AG08396 (cell line): ENCODE data around the gene INSL3.

Source experiments
- DNase-seq: peaks from one replicate; pipeline ENCODE4 v3.0.0; 2012; ENCODE audit warnings: low spot score, mixed read lengths

The INSL3 gene, protein sequence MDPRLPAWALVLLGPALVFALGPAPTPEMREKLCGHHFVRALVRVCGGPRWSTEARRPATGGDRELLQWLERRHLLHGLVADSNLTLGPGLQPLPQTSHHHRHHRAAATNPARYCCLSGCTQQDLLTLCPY

DNA sequence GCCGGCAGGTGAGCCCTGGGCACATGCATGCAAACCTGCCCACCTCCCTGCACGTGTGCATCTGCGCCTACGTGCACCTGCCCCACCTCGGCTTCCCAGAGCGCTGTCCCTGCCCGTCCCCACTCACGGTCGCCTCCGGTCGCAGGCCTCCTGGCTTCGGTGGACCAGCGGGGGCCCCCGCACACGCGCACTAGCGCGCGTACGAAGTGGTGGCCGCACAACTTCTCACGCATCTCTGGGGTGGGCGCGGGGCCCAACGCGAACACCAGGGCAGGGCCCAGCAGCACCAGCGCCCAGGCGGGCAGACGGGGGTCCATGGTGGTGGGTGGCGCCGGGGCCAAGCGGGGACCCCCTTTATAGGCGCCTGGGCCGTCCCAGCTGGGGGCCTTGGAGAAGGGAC, at the start of gene INSL3:
Gene INSL3, minus strand, starts transcription at position 330 of the 400 bp plus-strand sequence. Its CDS starts 13 bp downstream, at position 317.
- no peak for DNase-seq

DNA sequence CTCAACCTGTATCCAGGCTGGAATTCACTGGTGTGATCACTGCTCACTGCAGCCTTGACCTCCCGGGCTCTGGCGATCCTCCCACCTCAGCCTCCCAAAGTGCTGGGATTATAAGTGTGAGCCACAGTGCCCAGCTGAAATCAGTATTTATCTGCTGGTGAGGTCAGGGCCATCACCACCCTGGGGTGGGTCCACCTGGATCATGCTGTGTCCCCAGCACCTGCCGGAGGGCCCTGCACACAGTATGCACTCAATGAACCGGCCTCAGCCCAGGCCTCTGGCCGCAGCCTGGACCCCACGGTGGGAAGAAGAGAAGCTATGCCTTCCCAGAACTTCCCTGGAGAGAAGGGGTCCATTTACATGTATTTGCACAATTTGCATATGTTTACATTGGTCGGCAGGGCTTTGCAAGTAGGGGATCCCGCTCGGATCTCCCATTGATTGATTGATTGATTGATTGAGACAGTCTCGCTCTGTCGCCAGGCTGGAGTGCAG, 47.8 kb upstream of the INSL3 start:
- DNase-seq, result no peak

DNA sequence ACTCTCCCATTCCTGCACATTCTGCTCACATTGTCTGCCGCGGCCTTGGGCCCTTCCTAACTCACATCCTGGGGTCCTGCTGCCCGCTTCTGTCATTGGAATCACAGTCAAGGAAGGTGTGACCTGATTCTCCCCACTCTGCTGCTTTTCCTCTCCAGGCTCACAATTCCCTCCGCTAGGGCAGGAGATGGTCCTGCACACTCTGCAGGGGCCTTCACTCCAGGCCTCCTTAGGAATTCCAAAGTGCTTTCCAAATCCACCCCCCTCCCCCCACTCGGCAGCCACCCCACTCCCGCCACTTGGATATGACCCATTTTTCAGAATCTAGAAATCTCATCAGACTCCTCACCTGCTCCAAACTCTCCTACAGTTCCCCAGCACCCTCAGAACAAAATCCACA, 47.4 kb upstream of the INSL3 start:
- no peak for DNase-seq

DNA sequence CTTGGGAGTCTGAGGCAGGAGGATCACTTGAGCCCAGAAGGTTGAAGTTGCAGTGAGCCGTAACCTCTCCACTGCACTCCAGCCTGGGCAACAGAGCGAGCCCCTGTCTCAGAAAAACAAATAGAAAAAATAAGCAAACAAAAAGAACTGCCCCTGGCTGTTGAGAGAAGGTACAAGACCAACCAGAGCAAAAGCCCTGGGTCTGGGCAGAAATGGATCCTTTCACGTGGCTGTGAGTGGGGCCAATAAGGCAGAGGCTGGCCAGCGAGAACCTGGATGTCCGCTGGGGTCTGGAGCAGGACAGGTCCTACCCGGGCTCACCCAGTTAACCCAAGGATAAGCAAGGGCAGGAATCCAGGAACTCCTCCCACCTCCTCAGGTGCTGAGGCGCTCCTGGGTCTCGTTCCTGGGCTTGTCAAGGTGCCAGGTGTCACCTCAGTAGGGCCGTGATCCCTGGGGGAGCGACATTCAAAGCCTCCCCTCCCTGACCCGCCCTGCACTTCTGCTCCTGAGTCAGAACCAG, 45.7 kb upstream of the INSL3 start:
- DNase-seq, result no peak

DNA sequence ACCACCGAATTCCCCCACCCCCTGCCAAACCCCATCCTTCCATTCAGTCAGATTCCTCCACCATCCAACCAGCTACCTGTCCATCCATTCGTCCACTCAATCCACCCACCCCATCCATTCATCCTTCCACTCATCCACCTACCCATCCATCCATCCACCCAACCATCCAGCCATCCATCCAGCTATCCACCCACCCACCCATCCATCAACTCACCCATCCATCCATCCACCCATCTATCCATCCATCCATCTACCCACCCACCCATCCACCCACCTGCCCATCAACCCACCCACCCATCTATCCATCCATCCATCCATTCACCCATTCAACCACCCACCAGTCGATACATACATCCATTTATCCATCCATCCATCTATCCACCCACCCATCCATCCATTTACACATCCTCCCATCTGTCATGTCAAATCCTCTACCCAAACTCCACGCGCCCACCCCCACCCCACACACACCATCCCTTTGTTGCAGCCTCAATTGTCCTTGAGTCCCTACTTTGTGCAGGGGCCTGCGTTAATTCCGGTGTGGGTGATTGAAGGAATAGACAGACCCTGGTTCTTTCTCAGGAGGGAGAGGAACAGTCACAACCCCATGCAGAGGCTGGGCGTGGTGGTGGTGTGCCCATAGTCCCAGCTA, 45.1 kb upstream of the INSL3 start:
- DNase-seq, result no peak

DNA sequence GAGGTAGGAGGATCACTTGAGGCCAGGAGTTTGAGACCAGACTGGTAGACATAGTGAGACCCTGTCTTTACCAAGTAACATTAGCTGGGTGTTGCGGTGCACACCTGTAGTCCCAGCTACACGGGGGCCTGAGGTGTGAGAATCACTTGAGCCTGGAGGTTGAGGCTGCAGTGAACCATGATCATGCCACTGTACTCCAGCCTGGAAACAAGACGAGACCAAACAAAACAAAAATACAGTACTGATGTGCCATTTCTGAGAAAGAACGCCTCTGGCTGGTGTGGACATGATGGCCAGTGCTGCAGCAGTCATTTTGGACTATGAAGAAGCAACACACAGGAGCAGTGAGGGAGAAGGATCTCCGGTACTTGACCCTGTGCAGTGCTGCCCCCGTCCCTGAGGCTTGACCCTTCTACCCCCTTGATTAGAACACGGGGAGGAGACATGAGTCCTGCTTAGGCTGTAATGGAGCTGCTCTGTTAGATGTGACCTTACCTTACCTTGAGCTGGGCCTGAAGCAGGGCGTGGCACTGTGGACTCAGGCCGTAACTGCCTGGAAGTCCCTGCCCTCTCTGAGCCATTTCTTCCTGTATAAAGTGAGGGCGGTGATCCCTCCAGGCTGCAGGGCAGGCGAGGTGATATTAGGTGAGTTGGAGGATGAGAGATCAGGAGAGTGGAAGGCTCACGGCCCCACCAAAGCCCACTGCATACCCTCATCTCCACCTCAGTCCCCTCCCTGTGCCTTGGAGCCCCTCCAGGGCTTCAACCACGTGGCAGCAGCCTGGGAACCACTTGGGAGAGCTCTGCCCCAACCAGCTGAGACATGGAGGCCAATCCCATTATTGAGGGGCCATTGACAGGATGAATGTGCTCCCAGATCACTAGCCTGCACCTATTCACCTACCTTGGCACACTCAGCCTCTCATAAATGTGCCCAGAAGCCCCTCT, 44.3 kb upstream of the INSL3 start:
- DNase-seq, result no peak

DNA sequence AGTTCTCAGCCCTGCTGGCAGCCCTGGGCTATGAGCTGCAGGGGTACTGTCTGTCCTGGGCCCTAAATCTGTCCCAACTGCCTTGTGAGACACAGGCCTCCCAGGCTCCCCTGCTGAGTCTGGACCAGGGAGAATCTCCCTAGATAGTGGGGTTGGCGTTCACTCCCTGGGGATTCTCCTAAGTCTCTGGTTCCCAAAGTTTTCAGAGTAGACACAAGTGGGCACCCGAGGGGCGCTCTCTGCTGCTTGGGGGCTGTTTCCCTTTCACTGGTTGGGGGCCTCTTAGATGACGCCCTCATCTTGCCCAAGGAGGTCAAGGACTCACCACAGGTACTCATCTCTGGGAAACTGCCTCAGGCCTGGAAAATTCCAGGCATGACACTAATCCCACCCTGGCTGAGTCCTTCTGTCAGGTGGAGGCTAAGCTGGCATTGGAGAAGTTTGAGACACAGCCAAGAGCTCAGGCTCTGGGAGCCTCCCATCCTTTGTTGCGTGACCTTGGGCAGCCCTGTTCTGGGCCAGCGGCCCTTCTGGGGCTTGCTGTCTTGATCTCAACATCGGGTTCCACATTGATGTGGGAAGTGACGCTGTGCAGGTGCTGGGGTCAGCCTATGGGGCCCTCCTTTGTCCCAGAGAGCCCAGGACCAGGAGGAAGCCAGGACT, 42.3 kb upstream of the INSL3 start:
- no peak for DNase-seq

DNA sequence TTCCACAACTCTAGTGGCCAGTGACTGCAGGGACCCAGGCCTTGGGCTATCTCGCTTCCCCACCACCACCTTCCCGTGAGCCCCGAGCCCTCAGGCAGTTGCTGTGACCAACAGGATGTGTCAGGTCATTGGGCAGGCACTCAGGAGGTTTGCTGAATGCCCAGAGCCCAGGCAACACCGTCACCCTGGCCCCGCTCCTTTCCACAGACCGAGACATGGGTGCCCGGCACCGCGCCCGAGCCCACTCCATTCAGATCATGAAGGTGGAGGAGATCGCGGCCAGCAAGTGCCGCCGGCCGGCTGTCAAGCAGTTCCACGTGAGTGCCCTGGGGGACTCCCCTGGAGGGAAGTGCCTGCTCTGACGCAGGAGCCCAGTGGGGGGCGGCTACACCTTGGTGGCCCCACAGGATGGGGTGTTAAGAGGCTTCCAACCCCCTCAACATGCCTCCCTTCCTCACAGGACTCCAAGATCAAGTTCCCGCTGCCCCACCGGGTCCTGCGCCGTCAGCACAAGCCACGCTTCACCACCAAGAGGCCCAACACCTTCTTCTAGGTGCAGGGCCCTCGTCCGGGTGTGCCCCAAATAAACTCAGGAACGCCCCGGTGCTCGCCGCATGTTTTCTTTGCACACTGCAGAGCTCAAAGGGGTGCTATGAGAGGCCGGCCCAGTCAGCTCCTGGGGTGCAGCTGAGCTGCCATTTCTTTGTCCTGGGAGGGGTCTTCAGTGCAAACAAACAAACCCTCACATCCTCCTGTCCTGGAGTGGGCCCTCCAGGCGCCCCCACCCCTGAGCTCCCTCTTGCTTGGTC, 41.6 kb upstream of the INSL3 start:
- no peak for DNase-seq

DNA sequence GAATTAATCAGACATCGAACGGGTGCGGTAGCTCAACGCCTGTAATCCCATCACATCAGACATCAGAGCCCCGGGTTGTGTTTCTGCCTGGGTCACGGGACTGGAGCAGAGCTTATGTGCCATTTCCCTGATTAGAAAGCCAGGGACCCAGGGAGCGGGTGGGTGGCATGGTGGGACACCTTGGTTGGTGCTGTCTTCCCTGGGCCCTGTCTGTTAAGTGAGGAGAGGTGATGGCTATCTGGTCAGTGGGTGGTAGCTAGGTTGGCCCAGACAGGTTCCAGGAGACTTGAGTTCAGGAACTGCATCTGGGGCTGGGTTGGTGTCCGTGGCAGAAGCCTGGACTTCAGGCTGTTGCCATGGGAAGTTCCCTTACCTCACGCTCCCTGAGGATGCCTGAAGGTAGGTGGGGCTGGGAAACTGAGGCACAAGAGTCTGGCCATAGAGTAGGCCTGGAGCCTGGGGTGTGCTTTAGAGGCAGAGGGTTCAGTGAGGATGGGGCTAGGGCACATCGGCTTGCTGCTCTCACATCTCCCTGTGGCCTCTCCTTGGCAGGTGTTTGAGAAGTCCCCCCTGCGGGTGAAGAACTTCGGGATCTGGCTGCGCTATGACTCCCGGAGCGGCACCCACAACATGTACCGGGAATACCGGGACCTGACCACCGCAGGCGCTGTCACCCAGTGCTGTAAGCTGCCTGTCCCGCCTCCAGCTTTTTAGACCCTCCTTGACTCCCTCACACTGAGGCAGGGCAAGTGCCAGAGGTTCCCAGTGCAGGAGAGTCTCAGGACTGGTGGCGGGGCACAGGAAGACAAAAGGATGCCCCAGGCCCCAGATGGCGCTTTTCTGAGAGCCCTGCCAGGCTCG, 40.5 kb upstream of the INSL3 start:
- DNase-seq, result no peak

DNA sequence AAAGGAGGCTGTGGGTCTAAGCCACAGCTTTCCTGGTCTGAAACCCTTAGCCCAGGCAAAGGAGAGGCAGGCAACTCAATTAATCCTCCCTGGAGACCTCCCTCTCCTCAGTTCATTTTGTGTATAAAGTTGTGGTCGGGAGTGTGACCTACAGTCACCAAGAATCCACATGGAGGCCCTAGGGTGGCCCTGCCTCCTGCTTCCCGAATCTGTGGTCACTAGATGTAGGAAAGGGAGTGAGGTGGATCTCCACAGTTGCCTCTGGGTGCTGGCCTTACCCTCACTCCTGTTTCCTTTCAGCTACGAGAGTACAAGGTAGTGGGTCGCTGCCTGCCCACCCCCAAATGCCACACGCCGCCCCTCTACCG, 39.7 kb upstream of the INSL3 start:
- DNase-seq, result no peak

DNA sequence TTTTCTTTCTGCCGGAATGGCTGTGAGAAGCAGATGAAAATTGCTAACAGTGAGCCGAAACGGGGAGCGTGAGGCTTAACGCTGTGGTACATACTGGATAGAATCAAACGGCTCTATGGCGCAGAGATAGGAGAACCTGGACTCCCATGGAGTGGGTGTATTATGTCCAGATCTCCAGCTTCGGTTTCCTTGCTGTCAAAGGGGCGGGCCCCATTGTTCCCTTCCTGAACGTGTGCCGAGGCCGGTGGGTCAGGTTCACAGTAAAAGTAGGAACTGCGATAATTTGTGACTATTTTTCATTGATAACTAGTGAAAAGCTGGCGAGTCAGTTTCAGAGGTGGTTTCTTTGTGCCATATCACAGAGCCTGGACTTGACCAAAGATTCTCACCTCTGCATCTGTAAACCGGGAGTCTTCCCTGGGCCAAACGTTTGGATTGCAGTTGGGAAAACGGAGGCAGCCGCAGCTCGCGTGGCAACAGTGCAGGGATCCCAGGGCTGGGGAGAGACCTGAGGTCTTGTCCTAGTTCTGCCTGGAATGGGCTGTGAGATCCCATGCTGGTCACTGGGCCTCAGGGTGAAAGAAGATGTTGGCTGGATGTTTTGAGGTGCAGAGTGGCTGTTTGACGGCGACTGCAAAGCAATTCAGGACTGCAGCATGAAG, 39.1 kb upstream of the INSL3 start:
- DNase-seq, result no peak

DNA sequence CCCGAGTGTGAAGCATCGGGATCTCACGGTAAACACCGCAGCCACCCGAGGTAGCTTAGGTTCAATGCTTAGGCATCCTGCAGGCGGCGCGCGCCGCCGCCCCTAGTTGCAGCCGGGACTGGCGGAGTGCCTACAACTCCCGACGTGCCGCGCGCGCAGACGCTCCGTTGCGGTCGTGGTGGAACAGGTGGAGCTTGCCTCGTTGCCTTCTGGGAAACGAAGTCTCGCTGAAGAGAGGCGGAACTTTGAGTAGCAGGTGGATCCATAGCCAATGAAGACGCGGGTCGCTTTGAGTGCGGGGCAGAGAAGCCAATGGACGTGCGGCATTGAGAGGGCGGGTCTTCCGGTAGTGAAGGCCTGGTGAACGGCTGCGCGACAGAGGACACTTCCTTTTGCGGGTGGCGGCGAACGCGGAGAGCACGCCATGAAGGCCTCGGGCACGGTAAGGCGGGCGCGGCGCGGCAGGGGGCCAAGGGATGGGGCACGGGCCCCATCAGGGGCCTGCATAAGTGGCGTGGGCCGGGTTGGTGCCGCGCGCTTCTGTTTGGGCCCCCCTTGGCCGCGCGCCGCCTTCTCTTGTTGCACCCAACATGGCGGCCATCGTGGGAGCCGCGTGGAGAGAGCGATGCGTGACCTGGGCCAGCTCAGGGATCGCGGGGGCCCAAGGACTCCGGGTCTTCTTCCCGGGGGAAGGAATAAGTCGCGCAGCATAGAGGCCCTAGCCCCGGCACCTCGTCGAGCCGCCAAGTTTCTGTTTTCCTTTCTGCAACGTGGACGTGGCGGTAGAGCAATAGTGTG, 38.4 kb upstream of the INSL3 start, which contains the start of gene RPL18A:
Gene RPL18A, plus strand, starts transcription at position 378 of the 798 bp plus-strand sequence. Its CDS starts 47 bp downstream, at position 425.
- DNase-seq, result peak; percentile 98

DNA sequence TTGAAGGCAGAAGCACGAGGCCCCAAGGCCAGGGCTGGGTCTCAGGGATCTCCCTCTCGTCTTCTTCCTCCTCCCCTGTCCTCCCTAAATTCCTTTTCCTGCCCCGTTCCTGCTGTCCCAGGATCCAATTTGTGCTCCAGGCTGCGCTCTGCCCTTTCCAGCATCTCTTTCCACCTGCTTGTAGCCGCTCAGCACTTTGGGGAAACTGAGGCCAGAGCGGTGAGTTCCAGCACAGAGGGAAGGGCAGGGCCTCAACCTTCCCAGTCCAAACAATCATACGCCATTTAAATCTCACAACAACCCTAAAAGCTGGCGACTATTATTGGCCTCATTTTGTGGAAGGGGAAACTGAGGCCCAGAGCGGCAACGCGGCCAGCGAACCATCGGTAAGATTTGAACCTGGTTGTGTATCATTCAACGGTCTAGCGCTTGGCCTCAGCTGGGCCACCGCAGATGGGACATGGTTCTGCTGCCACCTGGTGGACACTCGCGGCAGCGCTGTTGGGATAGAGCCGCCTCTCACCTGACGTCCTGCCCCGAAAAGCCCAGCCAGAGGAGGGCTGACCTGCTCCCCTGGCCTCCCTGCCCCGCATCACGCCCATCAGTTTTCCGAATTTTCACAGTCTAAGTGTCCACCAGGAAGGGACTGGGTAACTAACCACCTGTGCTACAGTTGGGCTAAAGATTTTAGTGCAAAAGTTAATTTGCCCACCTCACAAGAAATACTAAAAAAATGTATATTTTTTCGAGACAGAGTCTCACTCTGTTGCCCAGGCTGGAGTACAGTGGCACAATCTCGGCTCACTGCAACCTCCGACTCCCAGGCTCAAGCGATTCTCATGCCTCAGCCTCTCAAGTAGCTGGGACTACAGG, 34.2 kb upstream of the INSL3 start:
- peak; percentile 84 for DNase-seq

DNA sequence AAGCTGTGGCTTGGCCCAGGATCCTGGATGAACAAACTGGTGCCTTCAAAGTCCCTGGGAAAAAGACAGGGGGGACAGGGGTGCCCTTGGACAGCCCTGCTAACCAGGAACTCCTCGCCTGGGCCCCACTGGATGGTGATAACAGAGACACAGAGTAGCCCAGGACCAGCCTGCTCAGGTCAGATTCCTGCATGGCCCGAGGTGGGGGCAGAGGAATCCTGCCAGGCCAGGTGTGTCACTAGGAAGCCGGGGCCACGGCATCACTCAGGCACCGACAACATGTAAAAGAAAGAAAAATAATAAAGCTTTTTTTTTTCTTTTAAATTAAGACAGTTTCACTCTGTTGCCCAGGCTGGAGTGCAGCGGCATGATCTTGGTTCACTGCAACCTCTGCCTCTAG, 32.7 kb upstream of the INSL3 start:
- no peak for DNase-seq

DNA sequence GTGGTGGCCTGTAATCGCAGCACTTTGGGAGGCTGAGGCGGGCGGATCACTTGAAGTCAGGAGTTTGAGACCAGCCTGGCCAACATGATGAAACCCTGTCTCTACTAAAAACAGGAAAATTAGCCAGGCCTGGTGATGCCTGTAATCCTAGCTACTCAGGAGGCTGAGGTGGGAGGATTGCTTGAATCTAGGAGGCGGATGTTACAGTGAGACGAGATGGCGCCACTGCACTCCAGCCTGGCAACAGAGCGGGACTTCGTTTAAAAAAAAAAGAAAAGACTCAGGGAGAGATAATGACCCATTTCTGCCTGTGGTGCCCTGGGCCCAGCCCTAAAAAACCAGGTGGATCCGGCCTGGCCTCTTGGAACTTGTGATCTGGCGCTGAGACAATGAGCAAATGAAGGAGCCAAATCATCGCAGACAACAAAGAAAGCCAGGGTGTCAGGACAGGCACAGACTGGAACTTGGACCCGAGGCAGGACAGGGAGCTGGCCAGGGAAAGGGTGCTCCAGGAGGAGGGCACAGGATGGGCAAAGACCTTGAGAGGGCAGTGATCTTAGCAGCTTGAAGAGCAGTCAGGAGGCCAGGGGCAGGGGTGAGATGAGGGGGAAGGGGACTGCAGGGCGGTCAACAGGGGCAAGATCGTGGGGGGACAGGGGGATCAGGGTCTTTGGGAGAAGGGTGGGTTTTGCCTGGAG, 27.4 kb upstream of the INSL3 start:
- DNase-seq, result no peak

DNA sequence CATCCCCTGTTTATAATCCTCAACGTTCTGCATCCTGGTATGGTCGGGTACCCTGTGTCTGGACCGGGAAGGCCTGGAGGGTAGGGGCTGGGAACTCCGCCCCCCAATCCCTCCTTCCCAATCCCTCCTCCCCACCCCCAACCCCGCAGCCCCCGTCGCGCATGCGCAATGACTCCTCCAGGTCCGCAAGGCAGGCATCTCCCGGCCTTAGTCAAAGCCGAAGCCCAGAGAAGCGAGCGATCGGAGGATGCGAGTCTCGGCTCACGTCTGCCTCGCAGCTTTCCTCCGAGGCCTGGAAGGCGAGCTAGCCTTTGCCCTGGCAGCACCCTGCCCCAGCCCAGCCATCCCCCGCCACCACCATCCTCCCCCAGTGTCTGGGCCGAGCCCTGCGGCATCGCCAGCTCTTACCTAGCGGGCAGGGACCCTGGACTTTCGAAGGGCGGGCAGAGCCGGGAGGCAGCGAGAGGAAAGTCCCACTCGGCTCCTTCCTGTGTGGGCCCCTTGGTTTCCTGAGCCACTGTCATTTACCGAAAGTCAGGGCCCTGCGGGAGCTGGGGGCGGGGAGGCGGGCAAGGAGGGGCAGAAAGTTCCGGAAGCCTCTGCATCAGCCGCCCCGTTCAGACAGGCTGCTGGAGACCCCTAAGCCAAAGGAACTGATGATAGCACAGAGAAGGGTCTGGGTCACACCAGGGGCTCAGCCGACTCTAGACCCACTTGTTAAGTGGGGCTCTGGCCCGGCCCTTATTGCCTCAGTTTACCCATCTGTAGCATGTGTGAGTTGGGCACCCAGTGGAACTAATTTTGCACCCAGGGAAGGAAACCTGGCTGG, 26.4 kb upstream of the INSL3 start, which contains the start of gene JAK3:
Gene JAK3, minus strand, starts transcription at position 445 of the 829 bp plus-strand sequence. CDS start 3,565 bp downstream, outside the sequence.
- DNase-seq, result peak; percentile 80
